Skeletal muscle cell (primary cell): ENCODE results near the gene SIRT4.
"Not testable (repeated sequence)": the region's sequence is repeated elsewhere in the genome, so short reads cannot be mapped to it uniquely, and the experiment has no call there.

Source experiments
- DNase-seq: peaks from one replicate; pipeline ENCODE4 v3.0.0-alpha.2; 2010; ENCODE audit warnings: low read depth
- H3K4me3 ChIP-seq: 2 replicates; pipeline ENCODE4 v1.5.1; 2011; ENCODE audit warnings: low read depth, mild to moderate bottlenecking, control low read depth, low read length, moderate library complexity

Gene SIRT4

GRCh38 chr12:120301962-120302815 is at the start of gene SIRT4:
Gene SIRT4, plus strand, starts transcription at chr12:120302321. Its CDS starts 1,241 bp downstream, at chr12:120303562.
- peak; percentile 73 for DNase-seq
- H3K4me3 ChIP-seq = peak within 1 kb of the TSS; percentile 53

- H3K4me3 ChIP-seq, DNase-seq: not testable (repeated sequence)
Measured at GRCh38 chr12:120253313-120253712, 48.8 kb upstream of the SIRT4 start.

GRCh38 chr12:120254809-120255208 is 47.3 kb upstream of the SIRT4 start:
- no peak overlapping the region for H3K4me3 ChIP-seq
- no peak for DNase-seq

GRCh38 chr12:120257041-120257821 is 44.9 kb upstream of the SIRT4 start:
- peak; percentile 86 for DNase-seq
- peak overlapping the region; percentile 6 for H3K4me3 ChIP-seq

- H3K4me3 ChIP-seq = no peak overlapping the region
- no peak for DNase-seq
Measured at GRCh38 chr12:120258323-120258896, 43.7 kb upstream of the SIRT4 start.

GRCh38 chr12:120259418-120260202 is 42.5 kb upstream of the SIRT4 start:
- DNase-seq = no peak
- H3K4me3 ChIP-seq = no peak overlapping the region

- no peak for DNase-seq
- no peak overlapping the region for H3K4me3 ChIP-seq
Measured at GRCh38 chr12:120260607-120261006, 41.5 kb upstream of the SIRT4 start.

- peak overlapping the region; percentile 87 for H3K4me3 ChIP-seq
- DNase-seq = no peak
Measured at GRCh38 chr12:120261951-120262851, 39.9 kb upstream of the SIRT4 start.

GRCh38 chr12:120262852-120263747 is 39.0 kb upstream of the SIRT4 start:
- DNase-seq = peak; percentile 27

GRCh38 chr12:120263748-120264085 is 38.4 kb upstream of the SIRT4 start:
- DNase-seq = no peak
- H3K4me3 ChIP-seq = peak overlapping the region; percentile 87

More at GRCh38 chr12:120262852-120263747, 39.0 kb upstream of the SIRT4 start:
- peak overlapping the region; percentile 87 for H3K4me3 ChIP-seq

GRCh38 chr12:120264086-120264903 is 37.8 kb upstream of the SIRT4 start:
- DNase-seq = no peak
- H3K4me3 ChIP-seq = peak overlapping the region; percentile 87

GRCh38 chr12:120264904-120265472 is 37.1 kb upstream of the SIRT4 start:
- H3K4me3 ChIP-seq = peak overlapping the region; percentile 87
- DNase-seq = no peak

GRCh38 chr12:120265473-120266179 is 36.5 kb upstream of the SIRT4 start, which contains the start of gene PXN:
Gene PXN, minus strand, starts transcription at chr12:120265730. Its CDS starts 101 bp downstream, at chr12:120265629.
- H3K4me3 ChIP-seq = peak within 1 kb of the TSS; percentile 87
- no peak for DNase-seq

GRCh38 chr12:120266180-120266870 is 35.8 kb upstream of the SIRT4 start:
- no peak for DNase-seq
- H3K4me3 ChIP-seq = no peak overlapping the region

GRCh38 chr12:120267736-120268135 is 34.4 kb upstream of the SIRT4 start:
- H3K4me3 ChIP-seq = no peak overlapping the region
- DNase-seq = no peak
